ES-I3 (cell line): ENCODE results near the gene SIRT7.

ENCODE experiments used
- H3K36me3 ChIP-seq: 2 replicates; pipeline ENCODE4 v1.6.1; 2013; ENCODE audit warnings: mild to moderate bottlenecking, low read length, control low read depth, moderate library complexity; ENCODE audit not compliant: insufficient read depth
- H3K4me1 ChIP-seq: 2 replicates; pipeline ENCODE4 v1.6.1; 2013; ENCODE audit warnings: mild to moderate bottlenecking, control low read depth, low read length; ENCODE audit not compliant: insufficient read depth
- H3K9ac ChIP-seq: 2 replicates; pipeline ENCODE4 v1.6.1; 2013; ENCODE audit warnings: low read depth, mild to moderate bottlenecking, low read length, moderate library complexity
- H3K9me3 ChIP-seq: 2 replicates; pipeline ENCODE4 v1.6.1; 2013; ENCODE audit warnings: mild to moderate bottlenecking, low read length, moderate library complexity; ENCODE audit not compliant: control insufficient read depth, insufficient read depth

The SIRT7 gene

DNA sequence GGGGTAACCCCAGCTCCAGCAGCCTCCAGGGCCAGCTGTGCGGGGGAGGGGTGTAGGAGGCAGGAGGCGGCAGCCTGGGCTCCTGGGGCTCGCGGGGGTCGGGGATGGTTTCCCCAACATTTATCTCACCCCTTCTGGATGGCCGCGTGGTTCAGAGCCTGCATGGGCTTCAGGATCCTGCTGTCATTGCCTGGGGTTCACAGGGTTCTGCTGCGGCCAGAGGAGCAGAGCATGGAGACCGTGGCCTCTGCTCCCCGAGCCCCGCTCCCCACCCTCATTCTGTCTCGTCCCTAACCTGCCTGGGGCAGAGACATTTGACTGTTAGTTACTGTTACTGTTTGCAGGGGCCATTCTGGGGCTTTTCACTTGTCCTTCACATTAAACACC is 24.2 kb upstream of the SIRT7 start:
- no peaks in the 10 kb centered on the region; the same call in 1 of the 2 replicates for H3K4me1 ChIP-seq
- H3K9ac ChIP-seq, result no peak overlapping the region
- H3K9me3 ChIP-seq, result no peaks in the 10 kb centered on the region
- H3K36me3 ChIP-seq, result no peaks in the 10 kb centered on the region

DNA sequence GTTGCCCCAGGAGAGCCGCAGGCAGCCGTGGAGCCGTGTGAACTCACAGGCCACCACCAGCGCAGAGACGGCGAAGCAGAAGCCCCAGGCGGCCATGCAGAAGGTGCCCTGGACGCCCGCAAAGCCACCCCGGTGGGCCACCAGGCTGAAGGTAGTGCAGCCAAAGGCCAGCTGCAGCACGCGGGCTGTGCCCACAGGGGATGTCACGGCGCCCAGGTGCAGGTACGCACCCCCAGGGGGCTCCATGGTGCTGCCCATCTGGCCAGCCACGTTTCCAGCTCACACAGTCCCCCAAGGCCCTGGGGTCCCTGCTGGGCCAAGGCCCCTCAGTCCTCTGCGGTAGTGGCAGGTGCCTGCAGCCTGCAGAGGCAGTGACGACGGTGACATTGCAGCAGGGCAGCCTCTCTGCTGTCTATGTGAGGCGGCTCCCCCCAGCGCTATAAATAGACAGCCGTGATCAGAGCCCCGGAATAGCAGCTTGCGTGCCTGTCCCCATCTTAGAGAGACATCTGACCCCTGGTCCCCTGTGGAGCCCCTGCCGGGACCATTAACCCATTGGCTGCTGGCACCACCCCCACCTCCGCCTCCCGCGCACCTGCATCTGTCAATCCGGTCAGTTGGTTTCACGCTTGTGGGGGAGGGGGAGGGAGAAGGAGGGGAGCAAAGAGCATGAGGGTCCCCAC is 23.6 kb upstream of the SIRT7 start:
- no peaks in the 10 kb centered on the region for H3K36me3 ChIP-seq
- H3K9me3 ChIP-seq, result no peaks in the 10 kb centered on the region
- no peak overlapping the region for H3K9ac ChIP-seq
- no peaks in the 10 kb centered on the region; the same call in 1 of the 2 replicates for H3K4me1 ChIP-seq

DNA sequence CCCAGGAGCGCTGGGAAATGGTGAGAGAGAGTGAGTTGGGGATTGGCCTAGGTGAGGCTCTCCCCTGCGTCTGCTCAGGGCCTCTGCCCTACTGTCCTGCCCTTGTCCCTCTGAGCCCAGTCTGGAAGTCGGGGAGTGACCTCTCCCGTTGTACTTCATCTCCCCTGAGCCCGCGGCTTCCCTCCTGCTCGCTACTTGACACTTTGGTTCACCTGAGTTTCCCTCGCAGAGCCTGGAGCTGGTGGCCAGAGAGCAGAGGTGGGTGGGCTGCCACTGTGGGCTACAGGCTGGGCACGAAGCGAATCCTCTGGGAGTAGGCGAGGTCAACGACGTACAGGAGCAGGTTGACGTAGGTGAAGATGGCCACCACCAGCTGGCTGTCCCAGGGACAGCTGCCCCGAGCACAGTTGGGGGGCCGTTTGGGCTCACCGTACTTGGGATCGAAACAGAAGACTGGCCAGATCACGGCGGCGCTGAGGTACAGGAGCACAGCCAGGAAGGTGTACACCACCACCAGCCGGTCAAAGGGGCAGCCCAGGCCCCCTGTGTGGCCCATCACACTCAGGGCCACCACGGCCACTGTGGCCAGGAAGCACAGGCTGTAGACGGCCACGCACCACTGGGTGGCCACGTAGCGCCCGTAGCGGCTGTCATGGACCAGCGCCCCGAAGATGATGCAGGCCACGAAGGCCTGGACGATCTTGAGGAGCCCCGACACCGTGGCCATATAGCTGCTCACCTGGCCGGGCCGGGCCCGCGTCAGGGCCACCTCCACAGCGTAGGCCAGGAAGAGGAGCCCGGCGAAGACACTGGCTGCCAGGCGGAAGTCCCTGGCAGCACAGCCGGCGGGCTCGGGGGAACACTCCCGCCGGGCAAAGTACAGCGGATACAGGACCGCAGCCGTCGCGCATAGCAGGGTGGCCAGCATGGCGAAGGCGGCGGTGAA is 22.8 kb upstream of the SIRT7 start:
- Histone ChIP-seq H3K9ac (no peak overlapping the region), H3K4me1 (no peaks in the 10 kb centered on the region; the same call in 1 of the 2 replicates), H3K36me3 (no peaks in the 10 kb centered on the region), H3K9me3 (no peaks in the 10 kb centered on the region)

DNA sequence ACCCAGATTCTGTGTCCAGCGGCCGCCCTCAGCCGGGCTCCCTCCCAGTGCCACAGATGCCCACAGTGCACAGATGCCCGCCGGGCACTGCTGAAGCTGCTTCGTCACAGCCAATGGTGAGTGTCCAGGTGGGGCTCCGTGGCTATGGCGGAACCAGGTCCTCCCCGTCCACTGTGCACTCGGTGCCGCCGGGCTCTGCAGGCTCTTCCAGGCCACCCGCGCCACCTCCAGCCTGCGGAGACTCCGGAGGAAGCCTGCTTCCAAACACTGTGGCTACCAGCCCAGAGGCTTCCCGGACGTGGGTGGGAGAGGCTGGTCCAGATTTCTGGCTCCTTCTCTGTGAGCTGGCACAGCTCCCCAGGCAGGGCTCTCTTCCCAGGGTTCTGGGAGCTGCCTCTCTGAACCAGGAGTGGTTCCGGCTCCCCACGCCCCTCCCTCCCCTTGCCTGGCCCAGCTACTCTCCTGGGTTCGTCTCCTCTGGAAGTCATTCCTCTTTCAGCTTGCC is 22.0 kb upstream of the SIRT7 start:
- Histone ChIP-seq H3K9me3 (no peaks in the 10 kb centered on the region), H3K36me3 (no peaks in the 10 kb centered on the region), H3K4me1 (no peaks in the 10 kb centered on the region; the same call in 1 of the 2 replicates), H3K9ac (no peak overlapping the region)

DNA sequence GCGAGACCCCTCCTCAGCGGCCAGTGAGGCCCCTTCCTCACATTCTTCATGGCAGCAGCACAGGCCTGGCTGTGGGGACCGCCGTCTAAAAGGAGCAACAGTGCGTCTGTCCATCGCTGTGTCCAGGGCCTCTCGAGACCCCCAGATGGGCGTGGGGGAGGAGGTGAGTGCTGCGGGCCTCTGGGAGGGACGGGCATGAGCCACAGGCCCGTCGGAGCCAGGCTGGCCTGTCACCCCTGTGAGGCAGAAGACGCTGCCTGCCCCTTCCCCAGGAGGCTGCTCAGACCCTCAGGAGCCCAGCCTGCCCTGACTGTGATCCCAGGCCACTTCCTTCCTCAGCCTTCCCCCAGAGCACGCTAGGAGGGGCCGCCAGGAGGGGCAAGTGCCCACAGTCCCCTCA is 21.2 kb upstream of the SIRT7 start:
- H3K9ac ChIP-seq, result no peak overlapping the region
- no peaks in the 10 kb centered on the region for H3K9me3 ChIP-seq
- no peaks in the 10 kb centered on the region for H3K36me3 ChIP-seq
- no peaks in the 10 kb centered on the region; the same call in 1 of the 2 replicates for H3K4me1 ChIP-seq

DNA sequence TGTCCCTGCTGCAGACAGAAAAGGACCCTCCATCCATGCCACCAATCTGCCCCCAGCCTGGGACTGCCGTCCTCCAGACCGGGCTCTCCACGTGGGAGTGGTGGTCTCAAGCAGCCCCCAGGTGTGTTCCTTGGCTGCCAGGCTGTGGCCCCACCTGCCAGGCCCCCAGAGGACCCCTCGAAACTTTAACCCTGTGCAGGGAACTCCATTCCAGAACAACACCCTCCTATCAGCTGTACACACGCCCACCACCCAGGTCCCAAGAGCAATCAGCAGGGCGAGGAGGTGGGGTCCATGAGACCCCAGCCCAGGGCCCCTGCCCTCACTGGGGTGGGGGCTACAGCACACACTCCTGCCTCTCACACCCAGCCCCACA is 17.7 kb upstream of the SIRT7 start:
- H3K9ac ChIP-seq, result no peak overlapping the region; the same call in 1 of the 2 replicates
- no peaks in the 10 kb centered on the region for H3K4me1 ChIP-seq
- no peaks in the 10 kb centered on the region for H3K9me3 ChIP-seq
- H3K36me3 ChIP-seq, result no peaks in the 10 kb centered on the region

DNA sequence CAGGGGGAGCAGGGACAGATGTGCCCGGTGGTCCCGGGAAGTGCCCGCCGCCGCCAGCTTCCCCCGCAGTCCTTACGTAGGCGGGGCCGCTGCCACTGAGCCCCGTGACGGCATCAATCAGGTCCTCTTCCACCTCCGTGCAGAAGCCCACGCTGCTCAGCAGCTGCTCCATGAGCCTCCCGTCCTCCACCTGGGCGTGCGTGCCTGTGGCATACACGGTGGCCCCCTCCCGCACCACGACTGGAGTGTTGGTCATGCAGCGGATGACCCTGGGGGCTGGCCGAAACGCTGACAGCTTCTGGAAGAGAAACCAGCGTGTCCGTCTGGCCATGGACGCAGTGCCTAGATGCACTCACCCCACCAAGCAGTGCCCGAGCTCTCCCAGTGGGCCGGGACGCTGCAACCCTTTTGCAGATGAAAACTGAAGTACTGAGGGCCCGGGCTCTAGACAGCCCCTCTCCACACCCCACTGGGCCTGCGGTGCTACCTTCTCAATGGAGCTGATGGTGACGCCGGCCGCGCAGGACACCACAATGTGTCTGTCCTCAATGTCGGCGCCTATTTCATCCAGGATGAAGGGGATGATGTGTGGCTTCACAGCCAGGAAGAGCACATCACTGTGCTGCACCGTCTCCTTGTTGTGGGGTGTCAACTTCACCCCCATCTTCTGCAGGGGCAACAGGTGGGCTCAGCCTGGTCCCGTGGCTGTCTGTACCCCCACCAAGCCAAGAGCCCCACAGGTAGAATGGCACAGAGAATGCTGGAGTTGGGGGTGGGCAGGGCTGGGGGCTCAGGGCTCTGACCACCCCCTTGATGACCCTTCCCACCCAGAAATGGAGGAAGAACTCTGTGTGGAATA is 17.1 kb upstream of the SIRT7 start:
- Histone ChIP-seq H3K9me3 (no peaks in the 10 kb centered on the region), H3K9ac (no peak overlapping the region)

DNA sequence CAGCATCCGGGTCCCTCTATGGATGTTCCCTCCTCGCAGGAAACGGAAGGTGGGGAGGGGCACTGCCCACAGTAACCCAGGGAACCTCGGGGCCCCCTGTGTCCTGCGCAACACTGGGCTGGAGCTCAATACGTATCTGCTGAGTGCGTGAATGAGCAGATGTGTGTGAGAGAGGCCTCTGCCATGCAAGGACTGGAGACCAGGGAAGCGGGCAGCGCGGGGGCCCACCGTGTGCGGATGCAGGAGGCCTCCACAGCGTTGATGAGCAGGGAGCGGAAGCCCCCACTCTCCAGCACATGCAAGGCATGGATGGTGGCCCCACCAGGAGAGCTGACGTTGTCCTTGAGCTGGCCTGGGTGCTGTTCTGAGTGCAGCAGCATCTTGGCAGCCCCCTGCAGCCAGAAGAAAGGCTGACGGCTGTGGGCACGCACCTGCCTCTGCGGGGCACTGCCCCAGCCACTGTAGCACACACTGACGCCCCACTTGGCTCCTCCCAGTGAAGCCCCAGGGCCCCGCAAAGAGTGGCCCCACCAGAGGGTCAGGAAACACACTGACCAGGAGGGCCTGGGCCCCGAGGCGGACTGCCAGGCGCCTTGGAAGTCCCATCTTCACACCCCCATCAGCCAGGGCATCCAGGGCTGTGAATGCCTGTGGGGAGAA is 16.3 kb upstream of the SIRT7 start:
- H3K4me1 ChIP-seq, result no peaks in the 10 kb centered on the region
- H3K9ac ChIP-seq, result no peak overlapping the region
- H3K36me3 ChIP-seq, result no peaks in the 10 kb centered on the region
- no peaks in the 10 kb centered on the region for H3K9me3 ChIP-seq

More for the DNA sequence above, 17.1 kb upstream of the SIRT7 start:
- no peaks in the 10 kb centered on the region for H3K4me1 ChIP-seq
- no peaks in the 10 kb centered on the region for H3K36me3 ChIP-seq

DNA sequence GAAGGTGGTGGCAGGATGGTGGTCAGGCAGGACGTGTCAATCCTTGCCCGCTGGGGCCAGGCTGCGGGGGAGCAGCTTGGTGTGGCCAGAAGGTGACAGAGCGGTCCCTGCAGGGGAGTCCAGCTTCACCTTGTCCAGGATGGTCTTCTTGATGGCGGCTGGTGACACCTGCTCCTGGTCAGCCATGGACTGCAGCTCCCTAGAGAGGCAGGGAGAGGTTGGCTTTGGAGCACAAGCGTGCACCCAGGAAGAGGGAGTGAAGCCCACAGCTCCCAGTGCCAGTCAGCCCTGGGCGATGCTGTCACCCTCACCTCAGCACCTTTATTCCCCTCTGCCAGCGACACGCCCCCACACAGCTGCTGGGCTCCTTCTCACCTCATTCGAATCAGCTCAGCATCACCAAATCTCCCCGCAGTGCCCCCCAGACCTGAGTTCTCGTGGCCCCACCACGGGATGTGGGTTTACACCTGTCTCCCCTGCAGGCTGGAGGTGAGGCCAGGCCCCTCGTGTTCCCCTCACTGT is 15.3 kb upstream of the SIRT7 start:
- Histone ChIP-seq H3K4me1 (no peaks in the 10 kb centered on the region; the same call in 1 of the 2 replicates), H3K9ac (no peak overlapping the region), H3K9me3 (no peaks in the 10 kb centered on the region), H3K36me3 (no peaks in the 10 kb centered on the region)

DNA sequence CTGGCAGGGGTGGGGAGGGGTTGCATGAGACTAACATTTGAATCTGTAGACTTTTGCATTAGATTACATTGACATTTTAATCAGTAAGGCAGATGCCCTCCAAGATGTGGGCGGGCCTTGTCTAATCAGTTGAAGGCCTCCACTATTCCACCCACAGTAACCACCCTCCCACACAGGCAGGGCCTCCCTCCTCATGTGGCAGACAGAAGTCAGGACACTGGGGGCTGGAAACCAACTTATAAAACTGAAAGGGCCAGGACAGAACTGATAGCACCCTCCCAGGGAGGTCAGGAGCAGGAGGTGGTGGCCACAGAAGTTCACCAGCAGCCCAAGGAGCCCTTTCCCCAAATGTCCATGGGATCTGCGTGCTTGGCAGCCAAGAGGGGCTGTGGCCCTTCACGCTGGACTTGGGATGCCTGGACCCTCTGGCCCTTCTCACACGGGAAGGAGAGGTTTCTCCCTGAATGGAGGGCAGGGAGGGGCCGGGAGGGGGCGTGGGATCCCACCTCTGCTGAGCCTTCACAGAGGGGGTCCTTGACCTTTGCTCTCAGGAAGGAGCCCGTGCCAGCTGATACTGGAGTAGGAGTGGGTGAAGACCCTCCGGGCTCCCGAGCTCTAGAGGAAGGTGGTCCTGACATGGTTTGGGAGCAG is 14.5 kb upstream of the SIRT7 start:
- no peaks in the 10 kb centered on the region for H3K36me3 ChIP-seq
- no peaks in the 10 kb centered on the region for H3K9me3 ChIP-seq
- no peaks in the 10 kb centered on the region; the same call in 1 of the 2 replicates for H3K4me1 ChIP-seq
- no peak overlapping the region for H3K9ac ChIP-seq

DNA sequence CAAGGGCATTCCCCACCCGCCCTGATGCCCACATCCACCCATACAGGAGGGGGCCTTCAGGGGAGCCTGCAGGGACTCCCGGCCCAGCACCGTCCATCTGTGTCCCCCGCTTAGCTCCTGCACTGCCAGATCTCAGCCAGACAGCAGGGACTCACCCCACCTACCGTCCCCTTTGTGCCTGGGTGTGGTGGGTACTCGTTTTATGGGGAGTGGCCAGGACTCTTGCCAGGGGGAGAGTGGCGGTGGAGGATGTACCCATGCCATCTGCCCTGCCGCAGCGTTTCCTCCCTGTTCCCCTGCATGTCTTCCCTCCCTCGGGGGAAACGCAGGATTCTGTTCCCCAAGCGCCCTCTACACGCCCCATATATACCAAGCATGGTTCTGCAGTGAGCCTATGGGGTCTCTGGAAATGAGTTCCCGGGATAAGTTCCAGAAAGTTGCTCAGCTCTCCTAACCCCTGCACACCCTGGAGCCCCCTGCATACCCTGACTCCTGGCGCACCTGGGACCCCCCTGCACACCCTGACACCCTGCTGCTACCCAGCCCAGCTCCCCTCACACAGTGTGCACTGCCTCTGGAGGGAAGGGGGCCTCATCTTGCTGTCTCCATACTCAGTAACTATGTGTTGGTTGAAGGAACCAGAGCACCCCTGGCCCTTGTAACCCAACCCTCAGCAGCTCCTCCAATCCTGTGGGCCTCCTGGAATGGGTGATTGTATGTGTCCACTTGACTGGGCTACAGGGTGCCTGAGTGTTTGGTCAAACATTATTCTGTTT is 13.8 kb upstream of the SIRT7 start:
- Histone ChIP-seq H3K4me1 (no peaks in the 10 kb centered on the region; the same call in 1 of the 2 replicates), H3K36me3 (no peaks in the 10 kb centered on the region), H3K9ac (no peak overlapping the region), H3K9me3 (no peaks in the 10 kb centered on the region)

DNA sequence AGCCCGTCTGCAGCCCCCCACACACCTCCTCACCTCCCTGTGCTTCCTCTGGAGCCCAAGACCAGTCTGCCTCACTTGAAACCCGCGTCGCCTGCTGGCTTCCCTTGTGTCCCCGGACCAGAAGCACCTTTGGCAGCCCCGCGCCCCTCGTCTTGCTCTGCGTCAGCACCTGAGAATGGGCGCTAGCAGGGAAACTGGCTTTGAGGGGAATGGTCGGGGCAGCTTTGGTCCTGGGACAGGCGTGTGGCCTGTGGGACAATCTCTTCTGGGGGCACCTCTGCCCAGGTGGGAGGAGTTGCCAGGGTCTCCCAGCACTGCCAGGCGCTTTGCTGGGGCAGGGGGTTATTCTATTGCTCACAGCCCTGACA is 13.2 kb upstream of the SIRT7 start:
- Histone ChIP-seq H3K4me1 (peaks cover under 1% of the 10 kb centered on the region; the same call in 1 of the 2 replicates), H3K9ac (no peak overlapping the region)

More for the DNA sequence above, 13.2 kb upstream of the SIRT7 start:
- Histone ChIP-seq H3K9me3 (no peaks in the 10 kb centered on the region), H3K36me3 (no peaks in the 10 kb centered on the region)
